Jurkat, Clone E6-1 (cell line): ENCODE results near the gene WFDC6. TPM values are rescaled to one million over a fixed set of nuclear protein-coding genes. Genes with fewer than 3 reads are reported as not detected.
"Not testable (repeated sequence)": the region's sequence is repeated elsewhere in the genome, so short reads cannot be mapped to it uniquely, and the experiment has no call there.

Source experiments
- DNase-seq: peaks from one replicate; pipeline ENCODE4 v3.0.0-alpha.2; 2011; ENCODE audit warnings: low read depth, low spot score
- H3K4me3 ChIP-seq: 2 replicates; pipeline ENCODE4 v1.5.1; 2011; ENCODE audit warnings: mild to moderate bottlenecking, low read length, control low read depth, moderate library complexity
- polyA plus RNA-seq: library from polyadenylated mRNA; unstranded; fragments of >200 nt; gene quantifications from one replicate; pipeline ENCODE4 v1.2.1, GENCODE V29; 2012; ENCODE audit warnings: missing spikeins; ENCODE audit not compliant: insufficient read length, insufficient read depth

WFDC6 gene
- not detected for polyA plus RNA-seq

- DNase-seq: no peak
- H3K4me3 ChIP-seq: no peak within 1 kb of the TSS
Measured at GRCh38 chr20:45539382-45539781, at the start of gene WFDC6. WFDC6 (minus strand) TSS chr20:45539482; CDS start chr20:45539407, 75 bp downstream.

- DNase-seq: no peak
- H3K4me3 ChIP-seq: no peak overlapping the region
Measured at GRCh38 chr20:45588800-45589199, 49.5 kb upstream of the WFDC6 start.

GRCh38 chr20:45585986-45586385 lies 46.7 kb upstream of the WFDC6 start:
- not testable (repeated sequence) for H3K4me3 ChIP-seq, DNase-seq

GRCh38 chr20:45584294-45584693 lies 45.0 kb upstream of the WFDC6 start:
- not testable (repeated sequence) for DNase-seq, H3K4me3 ChIP-seq

- DNase-seq: no peak
- H3K4me3 ChIP-seq: no peak overlapping the region
Measured at GRCh38 chr20:45583502-45583901, 44.2 kb upstream of the WFDC6 start.

- DNase-seq: no peak
Measured at GRCh38 chr20:45581702-45582101, 42.4 kb upstream of the WFDC6 start.

GRCh38 chr20:45579184-45579583 lies 39.9 kb upstream of the WFDC6 start, which contains the start of gene WFDC8:
WFDC8 (minus strand) TSS chr20:45579284; CDS start chr20:45579247, 37 bp downstream.
- no peak for DNase-seq
- H3K4me3 ChIP-seq: no peak within 1 kb of the TSS

More at GRCh38 chr20:45581702-45582101, 42.4 kb upstream of the WFDC6 start:
- H3K4me3 ChIP-seq: no peak overlapping the region

- DNase-seq: no peak
- H3K4me3 ChIP-seq: no peak overlapping the region
Measured at GRCh38 chr20:45578231-45578630, 38.9 kb upstream of the WFDC6 start.

GRCh38 chr20:45576995-45577394 lies 37.7 kb upstream of the WFDC6 start:
- DNase-seq: no peak
- H3K4me3 ChIP-seq: no peak overlapping the region

GRCh38 chr20:45575931-45576330 lies 36.6 kb upstream of the WFDC6 start:
- H3K4me3 ChIP-seq: no peak overlapping the region

GRCh38 chr20:45569650-45570049 lies 30.4 kb upstream of the WFDC6 start:
- DNase-seq, H3K4me3 ChIP-seq: not testable (repeated sequence)

More at GRCh38 chr20:45575931-45576330, 36.6 kb upstream of the WFDC6 start:
- no peak for DNase-seq

- no peak for DNase-seq
- H3K4me3 ChIP-seq: no peak overlapping the region
Measured at GRCh38 chr20:45564760-45565276, 25.5 kb upstream of the WFDC6 start.

- DNase-seq: no peak
- no peak overlapping the region for H3K4me3 ChIP-seq
Measured at GRCh38 chr20:45555198-45555597, 15.9 kb upstream of the WFDC6 start.

- H3K4me3 ChIP-seq: no peak overlapping the region
- no peak for DNase-seq
Measured at GRCh38 chr20:45552456-45552855, 13.2 kb upstream of the WFDC6 start.

- no peak for DNase-seq
- H3K4me3 ChIP-seq: no peak overlapping the region
Measured at GRCh38 chr20:45550765-45551164, 11.5 kb upstream of the WFDC6 start.

GRCh38 chr20:45548410-45548809 lies 9.1 kb upstream of the WFDC6 start:
- DNase-seq: no peak

GRCh38 chr20:45547206-45547770 lies 8.0 kb upstream of the WFDC6 start, which contains the start of gene EPPIN:
EPPIN (minus strand) TSS chr20:45547401; CDS start chr20:45547357, 44 bp downstream.
- H3K4me3 ChIP-seq: no peak within 1 kb of the TSS
- DNase-seq: no peak

More at GRCh38 chr20:45548410-45548809, 9.1 kb upstream of the WFDC6 start:
- no peak overlapping the region for H3K4me3 ChIP-seq

GRCh38 chr20:45545754-45546453 lies 6.6 kb upstream of the WFDC6 start:
- H3K4me3 ChIP-seq: no peak overlapping the region
- DNase-seq: peak; percentile 2

GRCh38 chr20:45545351-45545750 lies 6.1 kb upstream of the WFDC6 start:
- no peak overlapping the region for H3K4me3 ChIP-seq
- no peak for DNase-seq

GRCh38 chr20:45538209-45538799 lies 978 bp downstream of the WFDC6 start:
- no peak for DNase-seq
- no peak overlapping the region for H3K4me3 ChIP-seq
